Measurements from ENCODE around the gene NID1. TPM values are rescaled to one million over a fixed set of nuclear protein-coding genes. Genes with fewer than 3 reads are reported as not detected.
"Not testable (repeated sequence)": the region's sequence is repeated elsewhere in the genome, so short reads cannot be mapped to it uniquely, and the experiment has no call there.

Gene NID1
- total and polyA plus RNA-seq, 9 of the 15 experiments (the other 6 are each of a cell fraction or from before 2014, with no cell fraction given): 0.22 TPM; not detected in 8

DNA sequence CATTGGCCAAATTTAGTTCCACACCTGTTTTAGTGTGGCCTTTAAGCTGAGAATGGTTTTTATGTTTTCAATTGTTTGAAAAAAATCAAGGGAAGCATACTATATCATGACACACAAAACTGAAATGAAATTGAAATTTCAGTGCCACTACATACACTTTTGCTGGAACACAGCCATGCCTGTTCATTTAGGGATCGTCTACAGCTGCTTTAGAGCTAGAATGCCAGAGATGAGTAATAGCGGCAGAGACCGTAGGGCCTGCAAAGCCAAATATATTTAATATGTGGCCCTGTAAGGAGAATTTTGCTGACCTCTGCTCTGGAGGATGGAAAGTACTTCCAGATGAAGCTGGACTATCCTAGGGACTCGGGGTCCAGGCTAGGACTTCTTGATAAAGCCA lies 135.7 kb downstream of the NID1 start (continued):
- TF ChIP-seq YY1 (IDR thresholded peaks at IDR 0.05; ENCODE audit: borderline replicate concordance in 1 of 3, control insufficient read depth in 1 of 3, extremely low read depth in 1 of 3, insufficient read depth in 3 of 3, insufficient read length in 1 of 3, insufficient replicate concordance in 2 of 3, low read depth in 1 of 3, low read length in 2 of 3): no peak
- no peak for TF ChIP-seq ARNT (IDR thresholded peaks at IDR 0.05)

DNA sequence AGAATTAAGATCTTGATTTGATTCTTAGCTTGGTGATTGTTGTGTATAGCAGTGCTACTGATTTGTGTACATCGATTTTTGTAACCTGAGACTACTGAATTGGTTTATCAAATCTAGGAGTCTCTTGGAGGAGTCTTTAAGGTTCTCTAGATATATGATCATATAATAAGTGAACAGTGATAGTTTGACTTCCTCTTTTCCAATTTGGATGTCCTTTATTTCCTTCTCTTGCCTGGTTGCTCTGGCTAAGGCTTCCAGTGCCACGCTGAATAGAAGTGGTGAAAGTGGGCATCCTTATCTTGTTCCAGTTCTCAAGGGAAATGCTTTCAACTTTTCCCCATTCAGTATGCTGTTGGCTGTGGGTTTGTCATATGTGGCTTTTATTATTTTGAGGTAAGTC lies 136.7 kb downstream of the NID1 start:
- ChIA-PET CTCF (ENCODE audit: low intra/inter-chr PET ratio) (no interaction called here), POLR2A (no interaction called here)
- no peaks in the 10 kb centered on the region for H3K9me1 ChIP-seq (ENCODE audit: control insufficient read depth, insufficient read depth, low read length)
- H3K9me3 ChIP-seq (replicated peaks; ENCODE audit: control insufficient read depth, insufficient read depth, low read depth, low read length): no peaks in the 10 kb centered on the region
- FAIRE-seq (no peak), ATAC-seq (no peak), DNase-seq (ENCODE audit: extremely low read depth in 1 of 4, low spot score in 3 of 4) (no peak)
- no peak overlapping the region for H3K4me3 ChIP-seq
- H3K36me3 ChIP-seq (ENCODE audit: control insufficient read depth, insufficient read depth, low read length): no peaks in the 10 kb centered on the region
- no peak overlapping the region for H3K27ac ChIP-seq (ENCODE audit: extremely low read depth, low read depth, low read length)
- in situ Hi-C loops (cut with MboI) (no loop called here), intact Hi-C loops (cut with micrococcal nuclease) (no loop called here)
- no peak overlapping the region for H2AFZ ChIP-seq (ENCODE audit: low read depth, low read length)
- WGBS (ENCODE audit: insufficient coverage, low coverage, missing lambda C conversion rate): 0% methylated on average over 2 of the region's 2 CpGs
- no peaks in the 10 kb centered on the region for H3K4me1 ChIP-seq (replicated peaks in 1 of 2; ENCODE audit: control insufficient read depth in 2 of 2, insufficient read depth in 2 of 2, low read length in 2 of 2)
- H4K20me1 ChIP-seq (replicated peaks; ENCODE audit: control insufficient read depth, insufficient read depth, low read length): peaks cover 2% of the 10 kb centered on the region; the same call in 1 of the 2 replicates
- TF ChIP-seq TCFL5 (CRISPR knock-in tag; conservative IDR thresholded peaks at IDR 0.05): no peak
- 0 out of 2 replicates have a peak, but pooled peaks have one; percentile 33 for TF ChIP-seq SPI1 (IDR thresholded peaks at IDR 0.05; ENCODE audit: borderline replicate concordance, low read depth, low read length)
- no TSS peak for BruUV-seq (replicated peaks)
- no peak overlapping the region for H3K4me2 ChIP-seq (ENCODE audit: insufficient read depth, low read length)
- H3K27me3 ChIP-seq (ENCODE audit: control insufficient read depth in 2 of 2, insufficient read depth in 2 of 2, low read length in 2 of 2): peaks cover 30 to 45% of the 10 kb centered on the region in 2 experiments
- no peaks in the 10 kb centered on the region for H3K79me2 ChIP-seq (ENCODE audit: control insufficient read depth, insufficient read depth, low read length)
- no peak overlapping the region for H3K9ac ChIP-seq (ENCODE audit: insufficient read depth in 1 of 2, low read depth in 2 of 2, low read length in 2 of 2)

DNA sequence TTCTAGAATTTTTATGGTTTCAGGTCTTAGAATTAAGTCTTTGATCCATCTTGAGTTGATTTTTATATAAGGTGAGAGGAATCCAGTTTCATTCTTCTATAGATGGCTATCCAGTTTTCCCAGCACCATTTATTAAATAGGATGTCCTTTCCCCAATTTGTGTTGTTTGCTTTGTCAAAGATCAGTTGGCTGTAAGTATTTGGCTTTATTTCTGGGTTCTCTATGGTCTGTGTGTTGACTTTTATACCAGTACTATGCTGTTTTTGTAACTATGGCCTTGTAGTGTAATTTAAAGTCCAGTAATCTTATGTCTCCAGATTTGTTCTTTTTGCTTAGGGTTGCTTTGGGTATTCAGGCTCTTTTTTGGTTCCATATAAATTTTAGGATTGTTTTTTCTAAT lies 137.3 kb downstream of the NID1 start:
- H3K27me3 ChIP-seq (ENCODE audit: control insufficient read depth in 2 of 2, insufficient read depth in 2 of 2, low read length in 2 of 2): peaks cover 30 to 48% of the 10 kb centered on the region in 2 experiments
- DNase-seq (ENCODE audit: extremely low read depth in 1 of 4, low spot score in 3 of 4); CTCF ChIA-PET (ENCODE audit: low intra/inter-chr PET ratio); H3K9me3 ChIP-seq (replicated peaks; ENCODE audit: control insufficient read depth, insufficient read depth, low read depth, low read length); ATAC-seq; POLR2A ChIA-PET; H3K36me3 ChIP-seq (ENCODE audit: control insufficient read depth, insufficient read depth, low read length); BruUV-seq (replicated peaks); H3K9ac ChIP-seq (ENCODE audit: insufficient read depth in 1 of 2, low read depth in 2 of 2, low read length in 2 of 2); H2AFZ ChIP-seq (ENCODE audit: low read depth, low read length); H3K27ac ChIP-seq (ENCODE audit: extremely low read depth, low read depth, low read length); FAIRE-seq; H3K9me1 ChIP-seq (ENCODE audit: control insufficient read depth, insufficient read depth, low read length); in situ Hi-C loops (cut with MboI); intact Hi-C loops (cut with micrococcal nuclease); H4K20me1 ChIP-seq (replicated peaks; ENCODE audit: control insufficient read depth, insufficient read depth, low read length); H3K4me1 ChIP-seq (replicated peaks in 1 of 2; ENCODE audit: control insufficient read depth in 2 of 2, insufficient read depth in 2 of 2, low read length in 2 of 2); H3K4me2 ChIP-seq (ENCODE audit: insufficient read depth, low read length); H3K79me2 ChIP-seq (ENCODE audit: control insufficient read depth, insufficient read depth, low read length); H3K4me3 ChIP-seq: not testable (repeated sequence)

Small RNAs within 50 kb of the gene (small RNA-seq; reads per million reads assigned to genes)
- gene RF00019: not detected

Other genes with a start within 250 kb of the NID1 start
- 0.73 and 1.3 TPM in 2 replicates for gene LYST, start 198.2 kb downstream of the NID1 start, total RNA-seq (2014; rRNA removed)
- 1.6 and 1.7 TPM in 2 replicates for gene LYST, start 198.2 kb downstream of the NID1 start, total RNA-seq (2014; rRNA removed; fragmentation: Illumina TruSeq; extraction: Trizol)
- 0.94 and 1.2 TPM in 2 replicates for gene LYST, start 198.2 kb downstream of the NID1 start, total RNA-seq (2015; rRNA removed; fragmentation: Illumina TruSeq; extraction: Trizol)
- 1.6 and 2.1 TPM in 2 replicates for gene LYST, start 198.2 kb downstream of the NID1 start, total RNA-seq (2021)
- 1.5 and 2.4 TPM in 2 replicates for gene LYST, start 198.2 kb downstream of the NID1 start, polyA plus RNA-seq (2011; rRNA removed)
- 0.83 and 0.91 TPM in 2 replicates for gene LYST, start 198.2 kb downstream of the NID1 start, polyA plus RNA-seq (2014; fragmentation: Illumina TruSeq; extraction: Trizol)
- 1 to 10 TPM in 1 of 2 experiments, under 1 TPM in 1; 0.73 to 1.6 TPM for gene LYST, start 198.2 kb downstream of the NID1 start, polyA plus RNA-seq (2014; fragmentation: Nextera tagmentation; extraction: Ambion mirVana)
- gene LYST, start 198.2 kb downstream of the NID1 start, polyA plus RNA-seq (2014; rRNA removed): 1.1 and 1.4 TPM in 2 replicates
- 0.36 and 0.94 TPM in 2 replicates for gene GPR137B, start 77.4 kb upstream of the NID1 start, total RNA-seq (2014; rRNA removed)
- 0.70 and 0.76 TPM in 2 replicates for gene GPR137B, start 77.4 kb upstream of the NID1 start, total RNA-seq (2014; rRNA removed; fragmentation: Illumina TruSeq; extraction: Trizol)
- gene GPR137B, start 77.4 kb upstream of the NID1 start, total RNA-seq (2015; rRNA removed; fragmentation: Illumina TruSeq; extraction: Trizol): 0.75 and 0.87 TPM in 2 replicates
- 0.49 and 0.62 TPM in 2 replicates for gene GPR137B, start 77.4 kb upstream of the NID1 start, total RNA-seq (2021)
- 0.04 and 0.28 TPM in 2 replicates for gene GPR137B, start 77.4 kb upstream of the NID1 start, polyA plus RNA-seq (2011; rRNA removed)
- gene GPR137B, start 77.4 kb upstream of the NID1 start, polyA plus RNA-seq (2014; fragmentation: Illumina TruSeq; extraction: Trizol): 1.0 and 1.1 TPM in 2 replicates
- under 1 TPM; 0.14 to 0.35 TPM for gene GPR137B, start 77.4 kb upstream of the NID1 start, polyA plus RNA-seq (2014; fragmentation: Nextera tagmentation; extraction: Ambion mirVana)
- gene GPR137B, start 77.4 kb upstream of the NID1 start, polyA plus RNA-seq (2014; rRNA removed): 0.49 and 0.62 TPM in 2 replicates
- gene ERO1B, start 216.9 kb upstream of the NID1 start, total RNA-seq (2014; rRNA removed): 3.0 and 3.3 TPM in 2 replicates
- gene ERO1B, start 216.9 kb upstream of the NID1 start, total RNA-seq (2014; rRNA removed; fragmentation: Illumina TruSeq; extraction: Trizol): 6.4 and 6.9 TPM in 2 replicates
- 4.2 and 4.4 TPM in 2 replicates for gene ERO1B, start 216.9 kb upstream of the NID1 start, total RNA-seq (2015; rRNA removed; fragmentation: Illumina TruSeq; extraction: Trizol)
- gene ERO1B, start 216.9 kb upstream of the NID1 start, total RNA-seq (2021): 5.3 and 6.2 TPM in 2 replicates
- gene ERO1B, start 216.9 kb upstream of the NID1 start, polyA plus RNA-seq (2011; rRNA removed): 0.55 and 0.59 TPM in 2 replicates
- gene ERO1B, start 216.9 kb upstream of the NID1 start, polyA plus RNA-seq (2014; fragmentation: Illumina TruSeq; extraction: Trizol): 6.1 and 6.3 TPM in 2 replicates
- 1 to 10 TPM; 2.3 TPM for gene ERO1B, start 216.9 kb upstream of the NID1 start, polyA plus RNA-seq (2014; fragmentation: Nextera tagmentation; extraction: Ambion mirVana)
- gene ERO1B, start 216.9 kb upstream of the NID1 start, polyA plus RNA-seq (2014; rRNA removed): 5.0 and 6.4 TPM in 2 replicates

Data from K562 (cell line).